AG04450 (cell line): Measurements from ENCODE around the gene TSHZ1. TPM values are rescaled to one million over a fixed set of nuclear protein-coding genes. Genes with fewer than 3 reads are reported as not detected.

Experiments used
- CTCF ChIA-PET: fragments of 300-600, 350-600 bp; formaldehyde crosslinking; extraction: SDS; loops from one replicate; lab custom pipeline; 2022; ENCODE audit warnings: antibody characterized with exemption, inconsistent platforms; lab: Charles Lee
- POLR2A ChIA-PET: fragments of 350-600 bp; formaldehyde crosslinking; extraction: SDS; loops from one replicate; lab custom pipeline; 2021; ENCODE audit warnings: antibody characterized with exemption, inconsistent platforms; lab: Yijun Ruan, JAX
- DNase-seq: peaks from one replicate; pipeline ENCODE4 v3.0.0-alpha.2; 2011; ENCODE audit warnings: low read depth, low spot score
- H3K27ac ChIP-seq: one replicate; pipeline ENCODE4 v1.5.1; 2012; ENCODE audit warnings: low read depth, low read length, control low read depth
- H3K27me3 ChIP-seq: one replicate; pipeline ENCODE4 v1.6.0; 2012; ENCODE audit warnings: low read length; ENCODE audit not compliant: control insufficient read depth, insufficient read depth
- H3K4me3 ChIP-seq: 2 replicates; pipeline ENCODE4 v1.5.1; 2011; ENCODE audit warnings: mild to moderate bottlenecking, low read depth, low read length, control low read depth
- H3K9me3 ChIP-seq: 2 replicates; pipeline ENCODE4 v1.5.1; 2012; ENCODE audit warnings: low read length; ENCODE audit not compliant: control insufficient read depth, insufficient read depth
- polyA plus RNA-seq: library from polyadenylated mRNA; depleted of rRNA; stranded (reverse); fragments of >200 nt; gene quantifications from 2 replicates; pipeline ENCODE4 v1.2.3, GENCODE V29; 2011
- TF ChIP-seq, protein P1 (sequence below): IDR thresholded peaks from 2 replicates; pipeline ENCODE4 v1.5.1; 2011; ENCODE audit warnings: low read depth, low read length, control low read depth, inconsistent platforms

Gene TSHZ1
- polyA plus RNA-seq, 1 experiment, result 3.9 TPM

DNA sequence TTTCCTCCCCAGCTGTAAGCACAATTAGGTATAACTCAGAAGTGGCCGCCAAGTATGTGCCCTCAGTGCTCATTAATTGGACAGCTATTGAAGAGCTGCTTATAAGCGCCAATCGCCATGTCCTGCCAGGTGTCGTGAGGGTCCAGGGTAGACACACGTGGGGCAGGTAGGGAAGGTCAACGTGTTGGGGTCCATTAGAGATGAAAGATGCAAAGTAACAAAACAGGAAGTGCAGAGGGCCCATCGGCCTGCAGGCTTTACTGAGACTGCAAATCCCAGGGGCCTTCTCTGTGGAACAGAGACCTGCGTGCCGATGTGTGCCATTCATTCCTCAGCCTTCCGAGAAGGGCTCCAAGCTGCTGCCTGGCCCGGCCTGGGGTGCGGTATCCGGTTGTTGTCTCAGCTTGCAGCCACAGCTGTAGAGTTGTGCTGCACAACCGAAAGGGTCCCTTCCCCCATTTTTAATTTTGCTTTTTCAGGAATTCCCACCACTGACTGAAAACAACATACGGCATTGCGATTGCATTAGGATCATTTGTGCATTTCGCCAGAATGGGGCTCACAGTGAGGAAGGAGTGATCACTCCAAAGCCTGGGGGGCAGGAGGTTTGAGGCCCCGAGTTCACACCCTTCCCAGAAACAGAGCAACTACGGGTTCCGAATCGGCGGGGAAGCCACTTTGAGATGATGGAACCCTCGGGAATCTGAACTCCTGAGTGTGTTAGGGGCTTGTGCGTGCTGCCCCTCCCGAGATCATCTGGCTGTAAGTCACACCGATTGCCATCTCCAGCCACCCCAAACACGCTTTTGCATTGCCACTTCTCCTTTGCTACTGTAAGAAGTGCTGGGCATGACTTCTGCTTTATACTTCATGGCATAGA lies 94.3 kb downstream of the TSHZ1 start:
- CTCF ChIA-PET, result no interaction called here

DNA sequence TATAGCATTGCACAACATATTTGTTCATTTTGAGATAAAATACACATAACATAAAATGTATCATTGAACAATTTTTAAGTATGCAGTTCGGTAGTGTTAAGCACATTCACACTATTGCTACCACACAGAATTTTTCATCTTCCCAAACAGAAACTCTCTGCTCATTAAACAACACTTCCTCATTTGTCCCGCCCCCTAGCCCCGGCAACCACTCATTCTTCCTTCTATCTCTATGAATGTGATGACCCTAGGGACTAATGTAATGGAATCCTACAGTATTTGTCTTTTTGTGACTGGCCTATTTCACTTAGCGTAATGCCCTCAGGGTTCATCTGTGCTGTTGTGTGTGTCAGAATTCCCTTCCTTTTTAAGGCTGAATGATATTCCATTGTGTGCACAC lies 95.4 kb downstream of the TSHZ1 start:
- ChIA-PET POLR2A (no interaction called here), CTCF (no interaction called here)
- no peak for DNase-seq
- no peak overlapping the region for H3K4me3 ChIP-seq
- no peak overlapping the region for H3K27ac ChIP-seq
- peaks cover 2% of the 10 kb centered on the region for H3K27me3 ChIP-seq
- TF ChIP-seq, protein P1, sequence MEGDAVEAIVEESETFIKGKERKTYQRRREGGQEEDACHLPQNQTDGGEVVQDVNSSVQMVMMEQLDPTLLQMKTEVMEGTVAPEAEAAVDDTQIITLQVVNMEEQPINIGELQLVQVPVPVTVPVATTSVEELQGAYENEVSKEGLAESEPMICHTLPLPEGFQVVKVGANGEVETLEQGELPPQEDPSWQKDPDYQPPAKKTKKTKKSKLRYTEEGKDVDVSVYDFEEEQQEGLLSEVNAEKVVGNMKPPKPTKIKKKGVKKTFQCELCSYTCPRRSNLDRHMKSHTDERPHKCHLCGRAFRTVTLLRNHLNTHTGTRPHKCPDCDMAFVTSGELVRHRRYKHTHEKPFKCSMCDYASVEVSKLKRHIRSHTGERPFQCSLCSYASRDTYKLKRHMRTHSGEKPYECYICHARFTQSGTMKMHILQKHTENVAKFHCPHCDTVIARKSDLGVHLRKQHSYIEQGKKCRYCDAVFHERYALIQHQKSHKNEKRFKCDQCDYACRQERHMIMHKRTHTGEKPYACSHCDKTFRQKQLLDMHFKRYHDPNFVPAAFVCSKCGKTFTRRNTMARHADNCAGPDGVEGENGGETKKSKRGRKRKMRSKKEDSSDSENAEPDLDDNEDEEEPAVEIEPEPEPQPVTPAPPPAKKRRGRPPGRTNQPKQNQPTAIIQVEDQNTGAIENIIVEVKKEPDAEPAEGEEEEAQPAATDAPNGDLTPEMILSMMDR, result no peak
- H3K9me3 ChIP-seq, result no peaks in the 10 kb centered on the region; the same call in 1 of the 2 replicates

More for the DNA sequence above, 94.3 kb downstream of the TSHZ1 start:
- DNase-seq, result no peak
- H3K27me3 ChIP-seq, result peaks cover 2% of the 10 kb centered on the region
- TF ChIP-seq, protein P1, result no peak
- no peak overlapping the region for H3K27ac ChIP-seq
- H3K4me3 ChIP-seq, result no peak overlapping the region
- no peaks in the 10 kb centered on the region; the same call in 1 of the 2 replicates for H3K9me3 ChIP-seq
- POLR2A ChIA-PET, result no interaction called here

DNA sequence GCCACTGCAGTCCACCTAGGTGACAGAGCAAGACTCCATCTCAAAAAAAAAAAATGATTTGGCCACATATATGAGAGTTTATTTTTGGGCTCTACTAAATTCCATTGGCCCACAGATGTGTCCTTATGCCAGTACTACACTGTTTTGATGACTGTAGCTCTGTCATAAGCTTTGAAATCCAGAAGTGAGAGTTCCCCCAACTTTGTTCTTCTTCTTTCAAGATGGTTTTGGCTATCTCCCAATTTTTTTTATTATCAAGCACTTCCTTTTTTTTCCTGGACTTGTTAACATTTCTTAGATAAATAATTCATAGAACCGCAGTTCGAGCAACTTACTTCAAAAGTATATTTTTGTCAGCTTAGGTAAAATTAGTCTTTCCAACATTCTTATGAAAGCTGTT lies 96.9 kb downstream of the TSHZ1 start:
- TF ChIP-seq, protein P1, result no peak
- no peak for DNase-seq
- ChIA-PET POLR2A (no interaction called here), CTCF (no interaction called here)
- no peak overlapping the region for H3K27ac ChIP-seq
- H3K9me3 ChIP-seq, result no peaks in the 10 kb centered on the region; the same call in 1 of the 2 replicates
- H3K4me3 ChIP-seq, result no peak overlapping the region
- peaks cover 6% of the 10 kb centered on the region for H3K27me3 ChIP-seq

DNA sequence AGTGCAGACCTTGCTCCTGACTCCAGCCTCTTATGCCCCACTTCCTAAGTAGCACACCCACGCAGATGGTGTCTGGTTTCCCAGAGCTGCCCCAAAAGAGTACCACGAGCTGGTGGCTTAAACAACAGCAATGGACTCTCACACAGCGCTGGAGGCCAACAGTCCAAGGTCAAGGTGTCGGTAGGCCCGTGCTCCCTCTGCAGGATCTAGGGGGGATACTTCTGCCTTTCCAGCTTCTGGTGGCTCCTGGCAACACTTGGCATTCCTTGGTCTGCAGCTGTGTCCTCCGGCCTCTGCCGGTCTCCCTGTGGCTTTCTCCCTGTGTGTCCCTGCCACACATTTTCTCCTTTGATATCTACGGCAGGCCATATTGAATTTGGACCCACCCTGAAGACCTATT lies 99.0 kb downstream of the TSHZ1 start:
- CTCF ChIA-PET, result no interaction called here
- DNase-seq, result no peak
- Histone ChIP-seq H3K27ac (no peak overlapping the region), H3K27me3 (peaks cover 6% of the 10 kb centered on the region), H3K4me3 (no peak overlapping the region), H3K9me3 (no peaks in the 10 kb centered on the region; the same call in 1 of the 2 replicates)
- TF ChIP-seq, protein P1, result no peak
- POLR2A ChIA-PET, result no interaction called here

DNA sequence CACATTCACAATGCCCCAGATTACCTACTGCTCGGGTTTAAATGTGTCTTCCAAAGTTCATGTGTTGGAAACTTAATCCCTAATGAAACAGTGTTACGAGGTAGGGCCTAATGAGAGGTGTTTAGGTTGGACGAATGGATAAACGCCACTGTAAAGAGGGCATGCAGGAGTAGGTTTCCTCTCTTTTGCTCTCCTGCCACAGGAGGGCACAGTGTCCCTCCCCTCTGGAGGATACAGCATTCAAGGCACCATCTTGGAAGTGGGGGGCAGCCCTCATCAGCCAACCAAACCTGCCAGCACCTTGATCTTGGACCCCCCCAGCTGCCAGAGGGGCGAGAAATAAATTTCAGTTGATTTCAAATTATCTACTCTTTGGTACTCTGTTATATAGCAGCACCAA lies 103.5 kb downstream of the TSHZ1 start:
- no peak for DNase-seq
- ChIA-PET POLR2A (no interaction called here), CTCF (interaction anchor here (0.6 kb wide), 1 partner anchor 161 kb away, joined by 4 read pairs; no protein-coding TSS in a partner anchor)
- TF ChIP-seq, protein P1, result no peak
- Histone ChIP-seq H3K9me3 (no peaks in the 10 kb centered on the region; the same call in 1 of the 2 replicates), H3K27ac (no peak overlapping the region), H3K27me3 (peaks cover 4% of the 10 kb centered on the region), H3K4me3 (no peak overlapping the region)
